Activated T-helper 17 cell treated with anti-CD3 and anti-CD28 coated beads, Interleukin-2, amount 50 U/mL, for 72 hours (primary cell): ENCODE results near the gene CD247. TPM values are rescaled to one million over a fixed set of nuclear protein-coding genes. Genes with fewer than 3 reads are reported as not detected.
A peak's percentile ranks its signal among the peaks of the same experiment; 100 is the strongest.

Experiments used
- ATAC-seq: fragments of 150-1000 bp; cut with Tn5 transposase; replicated peaks from 2 replicates; pipeline ENCODE4 v1.10.0; 2021; ENCODE audit warnings: mild to moderate bottlenecking, moderate library complexity
- H3K27ac Mint-ChIP-seq: one replicate; pipeline ENCODE4 v1.8.0; 2022; ENCODE audit warnings: mixed read lengths
- H3K27me3 Mint-ChIP-seq: one replicate; pipeline ENCODE4 v1.8.0; 2022; ENCODE audit warnings: mixed read lengths
- H3K36me3 Mint-ChIP-seq: one replicate; pipeline ENCODE4 v1.8.0; 2022; ENCODE audit warnings: low read depth, mild to moderate bottlenecking, mixed read lengths
- H3K4me1 Mint-ChIP-seq: one replicate; pipeline ENCODE4 v1.8.0; 2022; ENCODE audit warnings: mixed read lengths
- H3K4me3 Mint-ChIP-seq: one replicate; pipeline ENCODE4 v1.8.0; 2022; ENCODE audit warnings: mild to moderate bottlenecking, mixed read lengths
- H3K9me3 Mint-ChIP-seq: one replicate; pipeline ENCODE4 v1.8.0; 2022; ENCODE audit warnings: mixed read lengths
- total RNA-seq, 2 donors: library from RNA; stranded (reverse); gene quantifications; one replicate each; pipeline ENCODE4 v1.2.3, GENCODE V29; 2022

Gene CD247
- total RNA-seq, 2 donors from 2014 or later = 168 to 217 TPM

GRCh38 chr1:167442142-167442848 lies 76.0 kb downstream of the CD247 start:
- no peaks in the 10 kb centered on the region for H3K27me3 Mint-ChIP-seq
- H3K27ac Mint-ChIP-seq = peak overlapping the region; percentile 85
- H3K9me3 Mint-ChIP-seq = no peaks in the 10 kb centered on the region
- H3K4me1 Mint-ChIP-seq = peaks cover 43% of the 10 kb centered on the region
- ATAC-seq = peak; percentile 96
- peak overlapping the region; percentile 43 for H3K4me3 Mint-ChIP-seq
- H3K36me3 Mint-ChIP-seq = peaks cover 97% of the 10 kb centered on the region

- Mint-ChIP-seq H3K27me3 (no peaks in the 10 kb centered on the region), H3K27ac (peak overlapping the region; percentile 25), H3K36me3 (peaks cover 97% of the 10 kb centered on the region), H3K4me1 (peaks cover 37% of the 10 kb centered on the region), H3K4me3 (no peak overlapping the region), H3K9me3 (no peaks in the 10 kb centered on the region)
- ATAC-seq = no peak
Measured at GRCh38 chr1:167441222-167441621, 77.1 kb downstream of the CD247 start.

GRCh38 chr1:167440776-167441175 lies 77.6 kb downstream of the CD247 start:
- Mint-ChIP-seq H3K9me3 (no peaks in the 10 kb centered on the region), H3K27me3 (no peaks in the 10 kb centered on the region), H3K27ac (peak overlapping the region; percentile 79), H3K36me3 (peaks cover 97% of the 10 kb centered on the region), H3K4me1 (peaks cover 37% of the 10 kb centered on the region), H3K4me3 (peak overlapping the region; percentile 12)
- ATAC-seq = no peak

- Mint-ChIP-seq H3K4me3 (peak overlapping the region; percentile 12), H3K9me3 (no peaks in the 10 kb centered on the region), H3K27me3 (no peaks in the 10 kb centered on the region), H3K4me1 (peaks cover 36% of the 10 kb centered on the region), H3K27ac (peak overlapping the region; percentile 79), H3K36me3 (peaks cover 97% of the 10 kb centered on the region)
- no peak for ATAC-seq
Measured at GRCh38 chr1:167440345-167440744, 78.0 kb downstream of the CD247 start.

- H3K4me3 Mint-ChIP-seq = peak overlapping the region; percentile 12
- H3K27ac Mint-ChIP-seq = peak overlapping the region; percentile 79
- ATAC-seq = no peak
- H3K9me3 Mint-ChIP-seq = no peaks in the 10 kb centered on the region
- peaks cover 36% of the 10 kb centered on the region for H3K4me1 Mint-ChIP-seq
- H3K27me3 Mint-ChIP-seq = no peaks in the 10 kb centered on the region
- H3K36me3 Mint-ChIP-seq = peaks cover 96% of the 10 kb centered on the region
Measured at GRCh38 chr1:167439301-167439988, 78.9 kb downstream of the CD247 start.

GRCh38 chr1:167438171-167439138 lies 79.9 kb downstream of the CD247 start:
- ATAC-seq = no peak
- H3K27me3 Mint-ChIP-seq = no peaks in the 10 kb centered on the region
- H3K27ac Mint-ChIP-seq = peak overlapping the region; percentile 90
- peak overlapping the region; percentile 15 for H3K4me3 Mint-ChIP-seq
- peaks cover 32% of the 10 kb centered on the region for H3K4me1 Mint-ChIP-seq
- H3K9me3 Mint-ChIP-seq = no peaks in the 10 kb centered on the region
- H3K36me3 Mint-ChIP-seq = peaks cover 96% of the 10 kb centered on the region

- H3K36me3 Mint-ChIP-seq = peaks cover 98% of the 10 kb centered on the region
- ATAC-seq = no peak
- peak overlapping the region; percentile 90 for H3K27ac Mint-ChIP-seq
- H3K4me1 Mint-ChIP-seq = peaks cover 18% of the 10 kb centered on the region
- no peaks in the 10 kb centered on the region for H3K27me3 Mint-ChIP-seq
- no peaks in the 10 kb centered on the region for H3K9me3 Mint-ChIP-seq
- no peak overlapping the region for H3K4me3 Mint-ChIP-seq
Measured at GRCh38 chr1:167435484-167435883, 82.8 kb downstream of the CD247 start.

- Mint-ChIP-seq H3K9me3 (no peaks in the 10 kb centered on the region), H3K27me3 (no peaks in the 10 kb centered on the region), H3K4me1 (peaks cover 17% of the 10 kb centered on the region), H3K36me3 (peaks cover 98% of the 10 kb centered on the region), H3K27ac (peak overlapping the region; percentile 75), H3K4me3 (no peak overlapping the region)
- no peak for ATAC-seq
Measured at GRCh38 chr1:167434306-167434705, 84.0 kb downstream of the CD247 start.

- H3K36me3 Mint-ChIP-seq = peaks cover 98% of the 10 kb centered on the region
Measured at GRCh38 chr1:167433884-167434283, 84.4 kb downstream of the CD247 start.

GRCh38 chr1:167432780-167433179 lies 85.5 kb downstream of the CD247 start:
- H3K27ac Mint-ChIP-seq = peak overlapping the region; percentile 75
- no peak for ATAC-seq
- no peaks in the 10 kb centered on the region for H3K27me3 Mint-ChIP-seq

More at GRCh38 chr1:167433884-167434283, 84.4 kb downstream of the CD247 start:
- H3K4me1 Mint-ChIP-seq = peaks cover 17% of the 10 kb centered on the region
- no peak for ATAC-seq
- H3K27ac Mint-ChIP-seq = peak overlapping the region; percentile 75
- H3K27me3 Mint-ChIP-seq = no peaks in the 10 kb centered on the region
- H3K4me3 Mint-ChIP-seq = no peak overlapping the region
- H3K9me3 Mint-ChIP-seq = no peaks in the 10 kb centered on the region

GRCh38 chr1:167431909-167432650 lies 86.2 kb downstream of the CD247 start:
- Mint-ChIP-seq H3K36me3 (peaks cover 84% of the 10 kb centered on the region), H3K27me3 (no peaks in the 10 kb centered on the region), H3K4me3 (no peak overlapping the region), H3K27ac (peak overlapping the region; percentile 75), H3K4me1 (peaks cover 16% of the 10 kb centered on the region), H3K9me3 (no peaks in the 10 kb centered on the region)
- no peak for ATAC-seq

More at GRCh38 chr1:167432780-167433179, 85.5 kb downstream of the CD247 start:
- peaks cover 16% of the 10 kb centered on the region for H3K4me1 Mint-ChIP-seq
- peaks cover 91% of the 10 kb centered on the region for H3K36me3 Mint-ChIP-seq
- H3K9me3 Mint-ChIP-seq = no peaks in the 10 kb centered on the region
- H3K4me3 Mint-ChIP-seq = no peak overlapping the region

- Mint-ChIP-seq H3K4me1 (peaks cover 19% of the 10 kb centered on the region), H3K27me3 (no peaks in the 10 kb centered on the region), H3K27ac (peak overlapping the region; percentile 75), H3K36me3 (peaks cover 78% of the 10 kb centered on the region), H3K9me3 (no peaks in the 10 kb centered on the region), H3K4me3 (no peak overlapping the region)
- ATAC-seq = no peak
Measured at GRCh38 chr1:167431261-167431908, 86.9 kb downstream of the CD247 start.

GRCh38 chr1:167430849-167431242 lies 87.5 kb downstream of the CD247 start:
- Mint-ChIP-seq H3K36me3 (peaks cover 72% of the 10 kb centered on the region), H3K4me1 (peaks cover 16% of the 10 kb centered on the region), H3K4me3 (no peak overlapping the region), H3K9me3 (no peaks in the 10 kb centered on the region), H3K27me3 (no peaks in the 10 kb centered on the region), H3K27ac (peak overlapping the region; percentile 88)
- ATAC-seq = peak; percentile 15
